Measurements from ENCODE around the gene GAL3ST2. TPM values are rescaled to one million over a fixed set of nuclear protein-coding genes. Genes with fewer than 3 reads are reported as not detected.

GAL3ST2 gene
- total and polyA plus RNA-seq, 2 of the 8 experiments (the other 6 are each of a cell fraction or from before 2014, with no cell fraction given), result not detected

DNA sequence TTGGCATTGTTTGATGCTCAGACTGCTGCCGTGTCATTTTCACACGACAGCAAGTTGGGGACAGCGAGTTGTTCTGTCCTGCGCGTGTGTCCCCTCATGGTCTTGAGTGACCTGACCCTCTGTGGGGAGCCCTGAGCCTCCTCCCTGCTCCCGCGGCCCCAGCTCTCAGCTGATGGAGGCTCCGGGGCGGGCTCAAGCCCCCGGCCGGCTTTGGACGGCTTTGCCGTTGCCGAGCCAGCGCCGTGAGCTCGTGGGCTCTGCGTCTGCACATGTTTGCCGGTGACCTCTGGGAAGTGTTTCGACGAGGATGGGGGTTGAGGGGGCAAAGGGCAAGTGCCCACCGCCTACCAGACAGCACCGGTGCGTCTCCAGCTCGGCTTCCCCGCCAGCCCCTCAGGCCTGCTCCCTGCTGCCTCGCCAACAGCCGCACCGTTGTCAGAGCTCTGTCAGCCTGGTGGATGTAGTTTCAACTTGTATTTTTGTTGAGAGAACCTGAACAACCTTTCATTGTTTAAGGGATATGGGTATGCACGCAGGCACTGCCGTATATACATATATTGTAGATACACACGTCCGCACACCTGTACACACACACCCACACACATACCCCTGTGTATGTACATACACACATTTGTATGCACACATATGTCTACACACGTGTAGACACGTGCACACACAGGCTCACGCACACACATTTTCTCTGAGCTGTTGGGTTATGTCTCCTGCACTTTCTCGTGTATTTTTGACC is 68.4 kb downstream of the GAL3ST2 start:
- no peak overlapping the region for H3K27ac ChIP-seq (ENCODE audit: low read depth, low read length)
- WGBS, 2 experiments (ENCODE audit: extremely low coverage in 1 of 2, insufficient coverage in 1 of 2, insufficient read length in 1 of 2, insufficient replicate concordance in 2 of 2, low coverage in 1 of 2, low lambda C conversion rate in 2 of 2, missing lambda C conversion rate in 1 of 2), result 89% methylated on average over 35 of the region's 37 CpGs; no CpG with 5 or more reads in 1 of the 2 experiments
- H3K23me2 ChIP-seq (ENCODE audit: low read depth, low read length), result no peaks in the 10 kb centered on the region; the same call in 1 of the 2 replicates
- no peak overlapping the region for H4K8ac ChIP-seq (ENCODE audit: extremely low read depth, insufficient read depth, low read length)
- FAIRE-seq (no peak), DNase-seq (ENCODE audit: low read depth in 1 of 2, low spot score in 2 of 2) (peak in 1 of 2 experiments; percentile 41)
- H2BK15ac ChIP-seq (ENCODE audit: low read length), result no peak overlapping the region
- no peak overlapping the region for H4K5ac ChIP-seq (ENCODE audit: insufficient read length, low read depth, low read length)
- H3K18ac ChIP-seq (ENCODE audit: extremely low read depth, low read length), result no peak overlapping the region
- no peaks in the 10 kb centered on the region for H4K20me1 ChIP-seq (replicated peaks in 1 of 2; ENCODE audit: control insufficient read depth in 1 of 2, insufficient read depth in 2 of 2, low read length in 2 of 2)
- H2BK12ac ChIP-seq (ENCODE audit: low read depth, low read length), result no peak overlapping the region
- peaks cover 0 to 4% (median 0%) of the 10 kb centered on the region in 4 experiments; a peak in 1 of 7 replicates for H3K4me1 ChIP-seq (replicated peaks in 1 of 4; ENCODE audit: control insufficient read depth in 3 of 4, insufficient read depth in 4 of 4, low read length in 3 of 4)
- H4K91ac ChIP-seq (replicated peaks; ENCODE audit: insufficient read length, low read length), result no peak overlapping the region
- H3K14ac ChIP-seq (ENCODE audit: insufficient read length), result no peak overlapping the region
- CTCF ChIA-PET (ENCODE audit: partially characterized antibody), result interaction anchor here (1.2 to 2.5 kb wide), 5 partner anchors 9 to 33 kb away, joined by 3 to 8 read pairs (median 3); no protein-coding TSS in a partner anchor
- POLR2A ChIA-PET (ENCODE audit: partially characterized antibody), result interaction anchor here (2.5 kb wide), 1 partner anchor 15 kb away, joined by 6 read pairs; no protein-coding TSS in a partner anchor
- H3K4ac ChIP-seq (replicated peaks; ENCODE audit: insufficient read length, low read depth, low read length), result no peak overlapping the region
- H2BK5ac ChIP-seq (ENCODE audit: low read depth, low read length), result no peak overlapping the region
- H3K4me2 ChIP-seq (ENCODE audit: insufficient read depth in 1 of 2, low read depth in 2 of 2, low read length in 2 of 2), result 0 out of 4 replicates have a peak overlapping the region, but pooled peaks of 1 of the 2 experiments have one; percentile 40
- H2AFZ ChIP-seq (ENCODE audit: low read length), result no peak overlapping the region
- no peak overlapping the region for H3K56ac ChIP-seq (replicated peaks; ENCODE audit: insufficient read length, low read depth, low read length)
- H3K23ac ChIP-seq (ENCODE audit: insufficient read length), result no peak overlapping the region
- peak overlapping the region in 1 of 4 experiments; percentile 61; a peak in 1 of 8 replicates for H3K4me3 ChIP-seq (ENCODE audit: extremely low read depth in 1 of 4, insufficient read depth in 2 of 4, low read depth in 3 of 4, low read length in 4 of 4)
- H2BK20ac ChIP-seq (ENCODE audit: low read length), result 0 out of 2 replicates have a peak overlapping the region, but pooled peaks have one; percentile 55
- no peaks in the 10 kb centered on the region for H3K79me2 ChIP-seq (ENCODE audit: control insufficient read depth in 1 of 2, insufficient read depth in 2 of 2, low read length in 2 of 2)
- no peak overlapping the region for H2AK5ac ChIP-seq (ENCODE audit: low read depth, low read length)
- no peak overlapping the region for H3K9ac ChIP-seq (replicated peaks in 1 of 4; ENCODE audit: extremely low read depth in 1 of 4, low read depth in 3 of 4, low read length in 3 of 4)
- no peaks in the 10 kb centered on the region for H3K79me1 ChIP-seq (ENCODE audit: low read depth, low read length)
- peaks cover 0 to 15% (median 11%) of the 10 kb centered on the region in 4 experiments; a peak in 4 of 7 replicates for H3K27me3 ChIP-seq (replicated peaks in 1 of 4; ENCODE audit: control insufficient read depth in 3 of 4, extremely low read depth in 1 of 4, insufficient read depth in 3 of 4, low read length in 3 of 4)
- H2BK120ac ChIP-seq (replicated peaks; ENCODE audit: low read depth, low read length), result no peak overlapping the region
- no peaks in the 10 kb centered on the region for H3K36me3 ChIP-seq (ENCODE audit: control insufficient read depth in 2 of 4, insufficient read depth in 4 of 4, low read length in 3 of 4)
- H3K9me3 ChIP-seq (ENCODE audit: insufficient read depth in 2 of 2, low read depth in 1 of 2, low read length in 1 of 2), result no peaks in the 10 kb centered on the region
- TF ChIP-seq RFX5 (IDR thresholded peaks at IDR 0.05; ENCODE audit: borderline replicate concordance, low read depth, low read length) (no peak), CHD1 (IDR thresholded peaks at IDR 0.05; ENCODE audit: low read depth, low read length) (no peak), GTF2F1 (IDR thresholded peaks at IDR 0.05; ENCODE audit: borderline replicate concordance, low read depth, low read length) (no peak), BACH1 (IDR thresholded peaks at IDR 0.05; ENCODE audit: low read length) (no peak), SRF (IDR thresholded peaks at IDR 0.05; ENCODE audit: low read depth, low read length) (no peak), MAFK (IDR thresholded peaks at IDR 0.05; ENCODE audit: low read depth, low read length) (no peak), BCL11A (IDR thresholded peaks at IDR 0.05; ENCODE audit: low read depth in 2 of 2, low read length in 2 of 2) (no peak), FOSL1 (IDR thresholded peaks at IDR 0.05; ENCODE audit: insufficient read depth, low read depth, low read length) (no peak)
- TF ChIP-seq, protein P1, sequence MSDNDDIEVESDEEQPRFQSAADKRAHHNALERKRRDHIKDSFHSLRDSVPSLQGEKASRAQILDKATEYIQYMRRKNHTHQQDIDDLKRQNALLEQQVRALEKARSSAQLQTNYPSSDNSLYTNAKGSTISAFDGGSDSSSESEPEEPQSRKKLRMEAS (IDR thresholded peaks at IDR 0.05), result no peak

All from H1 (cell line).